Suprapubic skin (tissue), 4 donors: Measurements from ENCODE around the gene TENM3. TPM values are rescaled to one million over a fixed set of nuclear protein-coding genes. Genes with fewer than 3 reads are reported as not detected.

ENCODE experiments used
- DNase-seq, 2 donors: peaks; one replicate each; pipeline ENCODE4 v3.0.0-alpha.2; 2019; ENCODE audit warnings: low spot score in 2 of 2
- H3K27ac ChIP-seq: fragments of 200-600 bp; sonication (generic); one replicate; pipeline ENCODE4 v1.5.1; 2019
- H3K27me3 ChIP-seq: fragments of 200-600 bp; sonication (generic); one replicate; pipeline ENCODE4 v1.5.1; 2019
- H3K36me3 ChIP-seq: fragments of 200-600 bp; sonication (generic); one replicate; pipeline ENCODE4 v1.5.1; 2019
- H3K4me1 ChIP-seq: fragments of 200-600 bp; sonication (generic); one replicate; pipeline ENCODE4 v1.5.1; 2019
- H3K4me3 ChIP-seq: fragments of 200-600 bp; sonication (generic); one replicate; pipeline ENCODE4 v1.5.1; 2019; ENCODE audit warnings: mild to moderate bottlenecking
- H3K9me3 ChIP-seq: fragments of 200-600 bp; sonication (generic); one replicate; pipeline ENCODE4 v1.5.1; 2019
- CTCF ChIP-seq, 2 donors: fragments of 200-600 bp in 1 of 2; fragments of 450-650 bp in 1 of 2; sonication (generic) in 1 of 2; IDR thresholded peaks; one replicate each; pipeline ENCODE4 v1.5.1; 2016 to 2019; ENCODE audit warnings: antibody characterized with exemption in 2 of 2, mild to moderate bottlenecking in 1 of 2, moderate library complexity in 1 of 2
- EP300 ChIP-seq: sonication (generic); formaldehyde crosslinking; IDR thresholded peaks from one replicate; pipeline ENCODE4 v1.6.1; 2017; ENCODE audit warnings: antibody characterized with exemption
- POLR2A ChIP-seq, 2 donors: fragments of 450-650 bp; IDR thresholded peaks; one replicate each; pipeline ENCODE4 v1.6.1; 2017; ENCODE audit warnings: antibody characterized with exemption in 2 of 2, mild to moderate bottlenecking in 2 of 2, moderate library complexity in 2 of 2
- POLR2AphosphoS5 ChIP-seq, 3 donors: sonication (generic); formaldehyde crosslinking; IDR thresholded peaks; one replicate each; pipeline ENCODE4 v1.6.1; 2017; ENCODE audit warnings: antibody characterized with exemption in 3 of 3
- WGBS: methylation state at CpG from one replicate; pipeline ENCODE4 v1.1.5; 2018; 5-methylcytosine and 5-hydroxymethylcytosine counted together
- total RNA-seq, 4 donors: library from RNA; depleted of rRNA; stranded (reverse); fragments of >200 nt; gene quantifications; one replicate each; pipeline ENCODE4 v1.1.0, GENCODE V29; 2016

Gene TENM3
- total RNA-seq, 4 donors from 2014 or later: 0.81 to 2.9 (median 1.8) TPM

- Histone ChIP-seq H3K27ac (no peak overlapping the region), H3K27me3 (no peaks in the 10 kb centered on the region), H3K9me3 (no peaks in the 10 kb centered on the region), H3K4me1 (no peaks in the 10 kb centered on the region), H3K4me3 (no peak overlapping the region), H3K36me3 (no peaks in the 10 kb centered on the region)
- no peak for DNase-seq
- WGBS: 39% methylated on average over 2 of the region's 2 CpGs
- TF ChIP-seq EP300 (no peak), CTCF (IDR thresholded peaks at IDR 0.05) (no peak), POLR2AphosphoS5 (IDR thresholded peaks at IDR 0.05) (no peak), POLR2A (IDR thresholded peaks at IDR 0.05) (no peak)
Observed at GRCh38 chr4:182642831-182643230, 399.6 kb downstream of the TENM3 start.

- TF ChIP-seq CTCF (IDR thresholded peaks at IDR 0.05) (no peak), POLR2A (IDR thresholded peaks at IDR 0.05) (no peak), POLR2AphosphoS5 (IDR thresholded peaks at IDR 0.05) (no peak), EP300 (no peak)
- no peaks in the 10 kb centered on the region for H3K9me3 ChIP-seq
- no peak overlapping the region for H3K27ac ChIP-seq
- no peaks in the 10 kb centered on the region for H3K4me1 ChIP-seq
- no peaks in the 10 kb centered on the region for H3K27me3 ChIP-seq
- DNase-seq: no peak
- no peak overlapping the region for H3K4me3 ChIP-seq
- H3K36me3 ChIP-seq: no peaks in the 10 kb centered on the region
- WGBS: 62% methylated on average over 7 of the region's 7 CpGs
Observed at GRCh38 chr4:182643801-182644682, 400.8 kb downstream of the TENM3 start.

GRCh38 chr4:182644683-182645050 lies 401.5 kb downstream of the TENM3 start:
- 83% methylated on average over 1 of the region's 1 CpG for WGBS

GRCh38 chr4:182645511-182645910 lies 402.3 kb downstream of the TENM3 start:
- H3K4me1 ChIP-seq: no peaks in the 10 kb centered on the region
- no peaks in the 10 kb centered on the region for H3K27me3 ChIP-seq
- no peak overlapping the region for H3K27ac ChIP-seq
- TF ChIP-seq POLR2AphosphoS5 (IDR thresholded peaks at IDR 0.05): no peak
- TF ChIP-seq EP300: no peak
- no peak for TF ChIP-seq POLR2A (IDR thresholded peaks at IDR 0.05)
- no peak for TF ChIP-seq CTCF (IDR thresholded peaks at IDR 0.05)
- no peaks in the 10 kb centered on the region for H3K9me3 ChIP-seq
- no peaks in the 10 kb centered on the region for H3K36me3 ChIP-seq
- 89% methylated on average over 1 of the region's 1 CpG for WGBS
- no peak for DNase-seq
- no peak overlapping the region for H3K4me3 ChIP-seq

More at GRCh38 chr4:182644683-182645050, 401.5 kb downstream of the TENM3 start:
- H3K36me3 ChIP-seq: no peaks in the 10 kb centered on the region
- no peak for TF ChIP-seq POLR2AphosphoS5 (IDR thresholded peaks at IDR 0.05)
- no peak for TF ChIP-seq POLR2A (IDR thresholded peaks at IDR 0.05)
- TF ChIP-seq EP300: no peak
- no peak for TF ChIP-seq CTCF (IDR thresholded peaks at IDR 0.05)
- no peak for DNase-seq
- H3K9me3 ChIP-seq: no peaks in the 10 kb centered on the region
- H3K4me1 ChIP-seq: no peaks in the 10 kb centered on the region
- H3K27ac ChIP-seq: no peak overlapping the region
- no peaks in the 10 kb centered on the region for H3K27me3 ChIP-seq
- H3K4me3 ChIP-seq: no peak overlapping the region

GRCh38 chr4:182647646-182648300 lies 404.6 kb downstream of the TENM3 start:
- TF ChIP-seq CTCF (IDR thresholded peaks at IDR 0.05) (no peak), POLR2A (IDR thresholded peaks at IDR 0.05) (no peak), EP300 (no peak), POLR2AphosphoS5 (IDR thresholded peaks at IDR 0.05) (no peak)
- no peaks in the 10 kb centered on the region for H3K36me3 ChIP-seq
- H3K9me3 ChIP-seq: no peaks in the 10 kb centered on the region
- no peaks in the 10 kb centered on the region for H3K4me1 ChIP-seq
- no peak overlapping the region for H3K27ac ChIP-seq
- 62% methylated on average over 4 of the region's 4 CpGs for WGBS
- no peaks in the 10 kb centered on the region for H3K27me3 ChIP-seq
- no peak for DNase-seq
- H3K4me3 ChIP-seq: no peak overlapping the region
